H1 (cell line): ENCODE measurements around the gene MLLT6. TPM values are rescaled to one million over a fixed set of nuclear protein-coding genes. Genes with fewer than 3 reads are reported as not detected.

ENCODE experiments used
- CTCF ChIA-PET: fragments of 300-600 bp; sonication (Branson Sonifier 250); formaldehyde crosslinking; loops from one replicate; lab custom pipeline; 2021; ENCODE audit not compliant: partially characterized antibody; lab: Charles Lee
- POLR2A ChIA-PET: fragments of 300-600 bp; sonication (Branson Sonifier 250); formaldehyde crosslinking; loops from one replicate; lab custom pipeline; 2021; ENCODE audit warnings: inconsistent platforms; ENCODE audit not compliant: partially characterized antibody; lab: Charles Lee
- DNase-seq, 2 experiments: peaks; one replicate each; pipeline versions ENCODE4 v3.0.0 to v3.0.0-alpha.2; 2010 to 2022; ENCODE audit warnings: low spot score in 2 of 2, low read depth in 1 of 2, mixed read lengths in 1 of 2
- FAIRE-seq: peaks from 2 replicates; lab custom pipeline; 2011; peaks lifted over from hg19 to GRCh38; lab: Jason Lieb, UNC
- H2AFZ ChIP-seq: 2 replicates; pipeline ENCODE4 v1.8.1; 2012; ENCODE audit warnings: low read length, inconsistent platforms
- H2AK5ac ChIP-seq: 2 replicates; pipeline ENCODE4 v1.6.1; 2013; ENCODE audit warnings: low read depth, low read length
- H2BK120ac ChIP-seq: replicated peaks from 2 replicates; pipeline ENCODE3; 2013; ENCODE audit warnings: low read depth, low read length, inconsistent platforms
- H2BK12ac ChIP-seq: 2 replicates; pipeline ENCODE4 v1.6.1; 2013; ENCODE audit warnings: low read depth, low read length
- H2BK15ac ChIP-seq: 2 replicates; pipeline ENCODE4 v1.6.1; 2013; ENCODE audit warnings: low read length
- H2BK20ac ChIP-seq: 2 replicates; pipeline ENCODE4 v1.6.1; 2013; ENCODE audit warnings: low read length
- H2BK5ac ChIP-seq: 2 replicates; pipeline ENCODE4 v1.6.1; 2013; ENCODE audit warnings: low read depth, low read length
- H3K14ac ChIP-seq: 2 replicates; pipeline ENCODE4 v1.6.1; 2013; ENCODE audit warnings: inconsistent platforms; ENCODE audit not compliant: insufficient read length
- H3K18ac ChIP-seq: 2 replicates; pipeline ENCODE4 v1.6.1; 2013; ENCODE audit warnings: low read length; ENCODE audit errors: extremely low read depth
- H3K23ac ChIP-seq: 2 replicates; pipeline ENCODE4 v1.6.1; 2013; ENCODE audit warnings: inconsistent platforms; ENCODE audit not compliant: insufficient read length
- H3K23me2 ChIP-seq: 2 replicates; pipeline ENCODE4 v1.6.1; 2013; ENCODE audit warnings: low read depth, low read length
- H3K27ac ChIP-seq: 2 replicates; pipeline ENCODE4 v1.6.1; 2011; ENCODE audit warnings: low read depth, low read length, inconsistent platforms
- H3K27me3 ChIP-seq, 4 experiments: replicated peaks in 1 of 4; 1 replicate in 1 of 4; 2 replicates in 3 of 4; pipeline versions ENCODE4 v1.6.1 to v1.8.1; 2011 to 2013; ENCODE audit warnings: low read length in 3 of 4, mild to moderate bottlenecking in 3 of 4, inconsistent platforms in 2 of 4, mixed read lengths in 2 of 4, moderate library complexity in 1 of 4; ENCODE audit not compliant: control insufficient read depth in 3 of 4, insufficient read depth in 3 of 4; ENCODE audit errors: extremely low read depth in 1 of 4
- H3K36me3 ChIP-seq, 4 experiments: 2 replicates each; pipeline versions ENCODE4 v1.6.1 to v1.8.1; 2011 to 2013; ENCODE audit warnings: mild to moderate bottlenecking in 4 of 4, low read length in 3 of 4, moderate library complexity in 2 of 4, control low read depth in 1 of 4, inconsistent platforms in 1 of 4; ENCODE audit not compliant: insufficient read depth in 4 of 4, control insufficient read depth in 2 of 4
- H3K4ac ChIP-seq: replicated peaks from 2 replicates; pipeline ENCODE3; 2013; ENCODE audit warnings: low read length, low read depth, mixed read lengths, inconsistent platforms; ENCODE audit not compliant: insufficient read length
- H3K4me1 ChIP-seq, 4 experiments: replicated peaks in 1 of 4; 1 replicate in 1 of 4; 2 replicates in 3 of 4; pipeline versions ENCODE4 v1.6.1 to v1.8.1; 2011 to 2013; ENCODE audit warnings: low read length in 3 of 4, inconsistent platforms in 2 of 4, mixed read lengths in 1 of 4; ENCODE audit not compliant: insufficient read depth in 4 of 4, control insufficient read depth in 3 of 4
- H3K4me2 ChIP-seq, 2 experiments: 2 replicates each; pipeline versions ENCODE4 v1.6.1 to v1.8.1; 2011 to 2013; ENCODE audit warnings: low read depth in 2 of 2, low read length in 2 of 2, control low read depth in 1 of 2, inconsistent platforms in 1 of 2, mild to moderate bottlenecking in 1 of 2; ENCODE audit not compliant: insufficient read depth in 1 of 2
- H3K4me3 ChIP-seq, 4 experiments: fragments of 200-600, 300-600 bp in 1 of 4; sonication (generic), shearing (Covaris generic), sonication (Bioruptor Twin) in 1 of 4; 2 replicates each; pipeline versions ENCODE4 v1.5.1 to v1.8.1; 2011 to 2016; ENCODE audit warnings: low read length in 4 of 4, low read depth in 3 of 4, control low read depth in 2 of 4, inconsistent platforms in 2 of 4, mild to moderate bottlenecking in 2 of 4, mixed read lengths in 1 of 4, moderate library complexity in 1 of 4; ENCODE audit not compliant: insufficient read depth in 2 of 4; ENCODE audit errors: extremely low read depth in 1 of 4
- H3K56ac ChIP-seq: replicated peaks from 2 replicates; pipeline ENCODE3; 2013; ENCODE audit warnings: low read depth, mild to moderate bottlenecking, mixed read lengths, low read length, inconsistent platforms; ENCODE audit not compliant: insufficient read length
- H3K79me1 ChIP-seq: 2 replicates; pipeline ENCODE4 v1.6.1; 2013; ENCODE audit warnings: low read depth, low read length, control low read depth
- H3K79me2 ChIP-seq, 2 experiments: 2 replicates each; pipeline versions ENCODE4 v1.6.1 to v1.8.1; 2012 to 2013; ENCODE audit warnings: low read length in 2 of 2, mild to moderate bottlenecking in 2 of 2, inconsistent platforms in 1 of 2; ENCODE audit not compliant: insufficient read depth in 2 of 2, control insufficient read depth in 1 of 2
- H3K9ac ChIP-seq, 4 experiments: replicated peaks in 1 of 4; 1 replicate in 1 of 4; 2 replicates in 3 of 4; pipeline versions ENCODE4 v1.6.1 to v1.8.1; 2011 to 2013; ENCODE audit warnings: low read depth in 3 of 4, low read length in 3 of 4, control low read depth in 2 of 4, mild to moderate bottlenecking in 2 of 4, moderate library complexity in 2 of 4, inconsistent platforms in 1 of 4; ENCODE audit errors: extremely low read depth in 1 of 4
- H3K9me3 ChIP-seq, 2 experiments: 2 replicates each; pipeline versions ENCODE4 v1.6.1 to v1.8.1; 2012 to 2013; ENCODE audit warnings: mild to moderate bottlenecking in 2 of 2, moderate library complexity in 2 of 2, control low read depth in 1 of 2, inconsistent platforms in 1 of 2, low read depth in 1 of 2, low read length in 1 of 2, mixed read lengths in 1 of 2; ENCODE audit not compliant: insufficient read depth in 2 of 2
- H4K20me1 ChIP-seq, 2 experiments: replicated peaks in 1 of 2; 2 replicates each; pipeline versions ENCODE3 to v1.8.1; 2011 to 2013; ENCODE audit warnings: inconsistent platforms in 2 of 2, low read length in 2 of 2, mild to moderate bottlenecking in 1 of 2; ENCODE audit not compliant: insufficient read depth in 2 of 2, control insufficient read depth in 1 of 2
- H4K5ac ChIP-seq: 2 replicates; pipeline ENCODE4 v1.6.1; 2013; ENCODE audit warnings: low read length, low read depth, mixed read lengths, inconsistent platforms; ENCODE audit not compliant: insufficient read length
- H4K8ac ChIP-seq: 2 replicates; pipeline ENCODE4 v1.8.0; 2013; ENCODE audit warnings: mild to moderate bottlenecking, moderate library complexity, low read length, inconsistent platforms; ENCODE audit not compliant: insufficient read depth; ENCODE audit errors: extremely low read depth
- H4K91ac ChIP-seq: replicated peaks from 2 replicates; pipeline ENCODE3; 2013; ENCODE audit warnings: low read length, mixed read lengths, inconsistent platforms; ENCODE audit not compliant: insufficient read length
- ASH2L ChIP-seq: fragments of 200-600, 300-600 bp; sonication (generic); IDR thresholded peaks from one replicate; pipeline ENCODE4 v1.7.1; 2017; ENCODE audit warnings: low read length
- CBX5 ChIP-seq: fragments of 300-800, 300-1000 bp; sonication (generic); IDR thresholded peaks from 2 replicates; pipeline ENCODE4 v1.7.1; 2016; ENCODE audit warnings: antibody characterized with exemption, low read length, low read depth
- EP300 ChIP-seq, 2 experiments: IDR thresholded peaks; 1 replicate in 1 of 2; 2 replicates in 1 of 2; pipeline ENCODE4 v1.6.1; 2011 to 2012; ENCODE audit warnings: low read depth in 2 of 2, low read length in 2 of 2, mild to moderate bottlenecking in 2 of 2, borderline replicate concordance in 1 of 2, inconsistent platforms in 1 of 2, moderate library complexity in 1 of 2
- KDM1A ChIP-seq: fragments of 200-600, 300-600 bp; sonication (generic); IDR thresholded peaks from 2 replicates; pipeline ENCODE4 v1.7.1; 2016; ENCODE audit warnings: mild to moderate bottlenecking, low read length, borderline replicate concordance
- RNF2 ChIP-seq: fragments of 200-900, 300-1000 bp; sonication (generic); IDR thresholded peaks from 2 replicates; pipeline ENCODE4 v1.7.1; 2016; ENCODE audit warnings: borderline replicate concordance, low read depth, mild to moderate bottlenecking, antibody characterized with exemption, low read length; ENCODE audit not compliant: poor library complexity, severe bottlenecking; ENCODE audit errors: missing control alignments
- SP1 ChIP-seq: IDR thresholded peaks from 2 replicates; pipeline ENCODE4 v1.6.1; 2011; ENCODE audit warnings: low read depth, low read length
- TAF1 ChIP-seq: IDR thresholded peaks from 2 replicates; pipeline ENCODE4 v1.6.1; 2011; ENCODE audit warnings: mild to moderate bottlenecking, low read depth, low read length
- WGBS, 2 experiments: shearing (Covaris generic) in 1 of 2; methylation state at CpG; one replicate each; pipeline versions ENCODE4 v1.1.6 to v1.1.7; 2013 to 2015; ENCODE audit warnings: low lambda C conversion rate in 2 of 2, mixed read lengths in 2 of 2, inconsistent platforms in 1 of 2, low coverage in 1 of 2, missing lambda C conversion rate in 1 of 2; ENCODE audit not compliant: insufficient replicate concordance in 2 of 2, insufficient coverage in 1 of 2, insufficient read length in 1 of 2; ENCODE audit errors: extremely low coverage in 1 of 2, missing lambda C conversion rate in 1 of 2; 5-methylcytosine and 5-hydroxymethylcytosine counted together
- polyA plus RNA-seq, 7 experiments: library from polyadenylated mRNA; depleted of rRNA in 3 of 7; stranded (reverse) in 5 of 7; unstranded in 2 of 7; fragments of >200 nt in 5 of 7; fragments of 200-250 nt in 2 of 7; gene quantifications; 1 replicate in 5 of 7; 2 replicates in 1 of 7; 4 replicates in 1 of 7; pipeline versions ENCODE4 v1.2.1 to v1.2.3, GENCODE V29; 2011 to 2013; ENCODE audit warnings: missing spikeins in 2 of 7, mixed read lengths in 2 of 7
- total RNA-seq: library from RNA; stranded (reverse); fragmentation: NEBNext Ultra II Directional; extraction: Animal tissue kit (Norgen Biotek cat#: 25700); gene quantifications from 2 replicates; pipeline ENCODE4 v1.2.1, GENCODE V29; 2021

The MLLT6 gene
- total and polyA plus RNA-seq, 2 of the 8 experiments (the other 6 are each of a cell fraction or from before 2014, with no cell fraction given) = 6.5 to 8.0 TPM

GRCh38 chr17:38672788-38673706 is 32.0 kb upstream of the MLLT6 start:
- Histone ChIP-seq H4K20me1 (peaks cover 0 to 10% of the 10 kb centered on the region in 2 experiments), H3K79me2 (no peaks in the 10 kb centered on the region), H3K14ac (no peak overlapping the region), H3K4me1 (peaks cover 4 to 43% (median 20%) of the 10 kb centered on the region in 4 experiments), H3K23ac (no peak overlapping the region), H3K79me1 (no peaks in the 10 kb centered on the region), H2BK12ac (no peak overlapping the region), H3K36me3 (no peaks in the 10 kb centered on the region; a peak in 1 of 8 replicates), H2BK15ac (no peak overlapping the region), H3K27ac (no peak overlapping the region), H3K4ac (no peak overlapping the region), H3K18ac (peak overlapping the region; percentile 75), H3K4me2 (peak overlapping the region; percentile 86 to 94), H3K9ac (no peak overlapping the region; a peak in 2 of 7 replicates), H3K9me3 (no peaks in the 10 kb centered on the region), H2BK20ac (peak overlapping the region; percentile 93; the same call in 1 of the 2 replicates), H3K56ac (no peak overlapping the region), H2AFZ (no peak overlapping the region), H4K91ac (no peak overlapping the region), H4K5ac (no peak overlapping the region), H4K8ac (no peak overlapping the region), H3K4me3 (peak overlapping the region; percentile 45 to 71 (median 56)), H2BK5ac (peak overlapping the region; percentile 19; the same call in 1 of the 2 replicates), H2AK5ac (no peak overlapping the region), H3K23me2 (peaks cover 11% of the 10 kb centered on the region), H2BK120ac (no peak overlapping the region), H3K27me3 (peaks cover 52 to 89% (median 85%) of the 10 kb centered on the region in 4 experiments)
- FAIRE-seq (no peak), DNase-seq (peak in 1 of 2 experiments; percentile 71)
- POLR2A ChIA-PET = interaction anchor here (0.7 to 3.0 kb wide), 5 partner anchors 18 to 114 kb away, joined by 3 to 17 read pairs (median 11); partner anchors contain the start of gene MLLT6
- TF ChIP-seq CBX5 (no peak), ASH2L (peak; percentile 23), EP300 (IDR thresholded peaks at IDR 0.05; ENCODE audit: borderline replicate concordance in 1 of 2, low read depth in 2 of 2, low read length in 2 of 2) (no peak), SP1 (no peak), RNF2 (peak; percentile 10), TAF1 (0 out of 2 replicates have a peak, but pooled peaks have one; percentile 4), KDM1A (peak; percentile 50; the same call in 1 of the 2 replicates)
- CTCF ChIA-PET = interaction anchor here (0.5 to 29.5 kb wide), 6 partner anchors 58 to 115 kb away, joined by 3 to 795 read pairs (median 5); partner anchors contain the start of gene SRCIN1
- 2% methylated on average over 22 of the region's 46 CpGs; no CpG with 5 or more reads in 1 of the 2 experiments for WGBS, 2 experiments
